ENCODE measurements around the gene PXN. TPM values are rescaled to one million over a fixed set of nuclear protein-coding genes. Genes with fewer than 3 reads are reported as not detected.

The PXN gene
- total RNA-seq, 2 donors from 2014 or later = 34.7 to 76.7 TPM

DNA sequence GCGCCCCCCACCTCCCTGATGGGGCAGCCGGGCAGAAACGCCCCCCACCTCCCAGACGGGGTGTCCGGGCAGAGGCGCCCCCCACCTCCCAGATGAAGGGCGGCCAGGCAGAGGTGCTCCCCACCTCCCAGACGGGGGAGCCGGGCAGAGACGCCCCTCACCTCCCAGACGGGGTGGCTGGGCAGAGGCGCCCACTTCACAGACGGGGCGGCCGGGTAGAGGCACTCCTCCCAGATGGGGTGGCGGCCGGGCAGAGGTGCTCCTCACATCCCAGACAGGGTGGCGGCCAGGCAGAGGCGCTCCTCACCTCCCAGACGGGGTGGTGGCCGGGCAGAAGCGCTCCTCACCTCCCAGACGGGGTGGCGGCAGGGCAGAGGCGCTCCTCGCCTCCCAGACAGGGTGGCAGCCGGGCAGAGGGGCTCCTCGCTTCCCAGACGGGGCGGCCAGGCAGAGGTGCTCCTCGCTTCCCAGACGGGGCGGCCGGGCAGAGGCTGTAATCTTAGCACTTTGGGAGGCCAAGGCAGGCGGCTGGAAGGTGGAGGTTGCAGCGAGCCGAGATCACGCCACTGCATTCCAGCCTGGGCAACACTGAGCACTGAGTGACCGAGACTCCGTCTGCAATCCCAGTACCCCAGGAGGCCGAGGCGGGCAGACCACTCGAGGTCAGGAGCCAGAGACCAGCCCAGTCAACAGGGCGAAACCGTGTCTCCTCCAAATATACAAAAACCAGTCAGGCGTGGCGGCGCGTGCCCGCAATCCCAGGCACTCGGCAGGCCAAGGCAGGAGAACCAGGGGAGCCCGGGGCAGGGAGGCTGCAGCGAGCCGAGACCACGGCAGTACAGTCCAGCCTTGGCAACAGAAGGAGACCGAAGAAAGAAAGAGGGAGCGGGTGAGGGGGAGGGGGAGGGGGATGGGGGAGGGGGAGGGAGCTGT lies 12.9 kb upstream of the PXN start:
- H3K27ac ChIP-seq = no peak overlapping the region
- H3K9me3 ChIP-seq = no peaks in the 10 kb centered on the region
- no peak for DNase-seq (ENCODE audit: low spot score)
- H3K4me3 ChIP-seq = no peak overlapping the region
- no peaks in the 10 kb centered on the region for H3K4me1 ChIP-seq
- TF ChIP-seq, protein P1, sequence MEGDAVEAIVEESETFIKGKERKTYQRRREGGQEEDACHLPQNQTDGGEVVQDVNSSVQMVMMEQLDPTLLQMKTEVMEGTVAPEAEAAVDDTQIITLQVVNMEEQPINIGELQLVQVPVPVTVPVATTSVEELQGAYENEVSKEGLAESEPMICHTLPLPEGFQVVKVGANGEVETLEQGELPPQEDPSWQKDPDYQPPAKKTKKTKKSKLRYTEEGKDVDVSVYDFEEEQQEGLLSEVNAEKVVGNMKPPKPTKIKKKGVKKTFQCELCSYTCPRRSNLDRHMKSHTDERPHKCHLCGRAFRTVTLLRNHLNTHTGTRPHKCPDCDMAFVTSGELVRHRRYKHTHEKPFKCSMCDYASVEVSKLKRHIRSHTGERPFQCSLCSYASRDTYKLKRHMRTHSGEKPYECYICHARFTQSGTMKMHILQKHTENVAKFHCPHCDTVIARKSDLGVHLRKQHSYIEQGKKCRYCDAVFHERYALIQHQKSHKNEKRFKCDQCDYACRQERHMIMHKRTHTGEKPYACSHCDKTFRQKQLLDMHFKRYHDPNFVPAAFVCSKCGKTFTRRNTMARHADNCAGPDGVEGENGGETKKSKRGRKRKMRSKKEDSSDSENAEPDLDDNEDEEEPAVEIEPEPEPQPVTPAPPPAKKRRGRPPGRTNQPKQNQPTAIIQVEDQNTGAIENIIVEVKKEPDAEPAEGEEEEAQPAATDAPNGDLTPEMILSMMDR (IDR thresholded peaks at IDR 0.05) = no peak
- no peaks in the 10 kb centered on the region for H3K36me3 ChIP-seq
- no peaks in the 10 kb centered on the region for H3K27me3 ChIP-seq

DNA sequence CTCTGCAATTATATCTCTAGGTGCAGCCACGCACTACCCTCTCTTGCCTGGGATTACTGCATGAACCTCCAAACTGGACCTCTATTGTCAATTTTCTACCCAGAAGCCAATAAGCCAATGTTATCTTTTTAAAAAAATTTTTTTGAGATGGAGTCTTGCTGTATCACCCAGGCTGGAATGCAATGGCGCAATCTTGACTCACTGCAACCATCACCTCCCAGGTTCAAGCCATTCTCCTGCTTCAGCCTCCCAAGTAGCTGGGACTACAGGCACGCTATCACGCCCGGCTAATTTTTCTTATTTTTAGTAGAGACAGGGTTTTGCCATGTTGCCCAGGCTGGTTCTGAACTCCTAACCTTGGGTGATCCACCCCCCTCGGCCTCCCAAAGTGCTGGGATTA lies 11.2 kb upstream of the PXN start:
- Histone ChIP-seq H3K36me3 (no peaks in the 10 kb centered on the region), H3K9me3 (no peaks in the 10 kb centered on the region), H3K4me1 (no peaks in the 10 kb centered on the region), H3K4me3 (no peak overlapping the region), H3K27me3 (no peaks in the 10 kb centered on the region), H3K27ac (no peak overlapping the region)
- DNase-seq (ENCODE audit: low spot score) = no peak
- TF ChIP-seq, protein P1 (IDR thresholded peaks at IDR 0.05) = no peak

DNA sequence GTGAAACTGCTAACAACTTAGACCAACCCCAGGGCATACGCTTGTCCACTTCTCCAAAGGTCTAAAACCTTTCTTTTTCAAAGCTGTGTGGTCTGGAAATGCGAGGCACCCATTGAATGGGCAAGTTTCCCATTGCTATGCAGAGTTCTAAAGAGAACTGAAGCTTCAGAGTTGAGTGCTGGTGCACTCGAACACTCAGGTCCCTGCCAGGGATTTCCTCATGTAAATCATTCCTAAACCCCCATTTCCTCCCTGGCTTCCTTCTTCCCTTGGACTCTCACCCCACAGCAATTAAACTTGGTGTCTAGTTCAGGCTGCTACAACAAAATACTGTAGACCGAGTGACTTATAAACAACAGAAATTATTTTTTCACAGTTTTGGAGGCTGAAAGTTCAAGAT lies 2.2 kb upstream of the PXN start:
- H3K27ac ChIP-seq = no peak overlapping the region
- TF ChIP-seq, protein P1 (IDR thresholded peaks at IDR 0.05) = no peak

GRCh38 chr12:120266180-120266870 lies 795 bp upstream of the PXN start:
- no peak overlapping the region for H3K4me3 ChIP-seq
- peak overlapping the region in 1 of 2 donors; percentile 24 for H3K27ac ChIP-seq
- no peak for DNase-seq (ENCODE audit: low spot score)
- TF ChIP-seq, protein P1 (IDR thresholded peaks at IDR 0.05) = no peak
- H3K36me3 ChIP-seq = no peaks in the 10 kb centered on the region
- peaks cover 0 to 41% of the 10 kb centered on the region in 2 donors for H3K4me1 ChIP-seq
- H3K9me3 ChIP-seq = no peaks in the 10 kb centered on the region
- no peaks in the 10 kb centered on the region for H3K27me3 ChIP-seq

More for the DNA sequence above, 2.2 kb upstream of the PXN start:
- H3K4me3 ChIP-seq = no peak overlapping the region
- peaks cover 0 to 27% of the 10 kb centered on the region in 2 donors for H3K4me1 ChIP-seq
- H3K36me3 ChIP-seq = no peaks in the 10 kb centered on the region
- H3K27me3 ChIP-seq = no peaks in the 10 kb centered on the region
- no peaks in the 10 kb centered on the region for H3K9me3 ChIP-seq
- no peak for DNase-seq (ENCODE audit: low spot score)

DNA sequence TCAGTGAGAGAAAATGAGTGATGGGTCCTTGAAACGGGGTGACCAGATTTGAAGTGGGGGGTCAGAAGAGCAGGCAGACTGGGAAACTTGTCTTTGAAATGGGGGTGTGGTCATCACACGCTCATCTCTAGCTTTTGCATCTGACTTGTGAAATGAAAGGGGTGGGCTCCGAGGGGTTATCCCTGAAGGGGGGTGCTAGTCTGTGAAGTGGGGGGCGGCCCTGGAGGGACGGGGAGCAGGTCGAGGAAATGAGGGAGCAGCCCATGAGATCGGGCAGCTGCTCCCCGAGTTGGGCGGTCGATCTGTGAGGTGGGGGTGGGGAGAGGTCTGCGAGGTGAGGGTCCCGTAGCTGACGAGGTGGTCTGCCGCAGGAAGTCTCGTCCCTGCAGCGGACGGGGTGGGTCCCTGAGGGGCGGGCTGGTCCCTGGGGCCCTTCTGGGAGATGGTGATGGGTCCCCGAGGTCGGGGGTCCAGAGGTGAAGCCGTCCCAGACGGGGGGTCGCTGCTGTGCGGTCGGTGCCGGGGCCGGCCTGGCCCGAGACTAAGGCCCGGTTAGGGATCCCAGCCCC lies 542 bp downstream of the PXN start:
- Histone ChIP-seq H3K36me3 (no peaks in the 10 kb centered on the region), H3K9me3 (no peaks in the 10 kb centered on the region), H3K27me3 (no peaks in the 10 kb centered on the region), H3K4me1 (peaks cover 0 to 54% of the 10 kb centered on the region in 2 donors), H3K4me3 (peak overlapping the region; percentile 89 to 100), H3K27ac (peak overlapping the region; percentile 92 to 96)
- no peak for DNase-seq (ENCODE audit: low spot score)
- TF ChIP-seq, protein P1 (IDR thresholded peaks at IDR 0.05) = no peak

Data from right atrium auricular region (tissue), 2 donors.